Stimulated activated CD4-positive, alpha-beta T cell treated with anti-CD3 and anti-CD28 coated beads, Interleukin-12 subunit alpha, Interleukin-12 subunit beta, amount 100 ng/mL, for 48 hours (primary cell): ENCODE measurements around the gene PARK7.

Experiments used
- DNase-seq, 3 donors: peaks; one replicate each; pipeline ENCODE4 v3.0.0-alpha.2; 2020; ENCODE audit warnings: low read depth in 2 of 3, low spot score in 1 of 3

Gene PARK7

GRCh38 chr1:8021676-8022266, 60.3 kb downstream of the PARK7 start:
- DNase-seq = no peak

- DNase-seq = no peak
Measured at GRCh38 chr1:8022395-8023286, 61.1 kb downstream of the PARK7 start.

- DNase-seq = no peak
Measured at GRCh38 chr1:8023287-8023994, 61.9 kb downstream of the PARK7 start.

- DNase-seq = no peak
Measured at GRCh38 chr1:8023995-8024313, 62.4 kb downstream of the PARK7 start.

GRCh38 chr1:8024329-8024728, 62.8 kb downstream of the PARK7 start:
- no peak for DNase-seq

GRCh38 chr1:8025061-8025670, 63.7 kb downstream of the PARK7 start:
- DNase-seq = no peak

GRCh38 chr1:8025671-8026144, 64.2 kb downstream of the PARK7 start:
- no peak for DNase-seq

- peak; percentile 79 to 87 (median 84) for DNase-seq
Measured at GRCh38 chr1:8026153-8026975, 64.9 kb downstream of the PARK7 start, which contains the start of gene ERRFI1. Gene ERRFI1 (minus strand): TSS chr1:8026309. CDS start chr1:8015619, 10,690 bp downstream.

GRCh38 chr1:8026976-8027747, 65.7 kb downstream of the PARK7 start:
- no peak for DNase-seq

- DNase-seq = no peak
Measured at GRCh38 chr1:8027748-8028570, 66.4 kb downstream of the PARK7 start.

- no peak for DNase-seq
Measured at GRCh38 chr1:8028571-8028910, 67.0 kb downstream of the PARK7 start.

GRCh38 chr1:8031176-8031785, 69.8 kb downstream of the PARK7 start:
- peak in 1 of 3 donors; percentile 19 for DNase-seq

GRCh38 chr1:8032366-8032910, 70.9 kb downstream of the PARK7 start:
- no peak for DNase-seq

- DNase-seq = no peak
Measured at GRCh38 chr1:8033322-8033721, 71.8 kb downstream of the PARK7 start.
